CD4-positive, alpha-beta T cell treated with Interleukin-15 for 1 hour (primary cell): ENCODE measurements around the gene ANXA5.
"Not testable (repeated sequence)": the region's sequence is repeated elsewhere in the genome, so short reads cannot be mapped to it uniquely, and the experiment has no call there.

Experiments
- DNase-seq: peaks from one replicate; pipeline ENCODE4 v3.0.0-alpha.2; 2020

ANXA5 gene

GRCh38 chr4:121676345-121677075 lies 20.3 kb downstream of the ANXA5 start:
- DNase-seq, result no peak

DNA sequence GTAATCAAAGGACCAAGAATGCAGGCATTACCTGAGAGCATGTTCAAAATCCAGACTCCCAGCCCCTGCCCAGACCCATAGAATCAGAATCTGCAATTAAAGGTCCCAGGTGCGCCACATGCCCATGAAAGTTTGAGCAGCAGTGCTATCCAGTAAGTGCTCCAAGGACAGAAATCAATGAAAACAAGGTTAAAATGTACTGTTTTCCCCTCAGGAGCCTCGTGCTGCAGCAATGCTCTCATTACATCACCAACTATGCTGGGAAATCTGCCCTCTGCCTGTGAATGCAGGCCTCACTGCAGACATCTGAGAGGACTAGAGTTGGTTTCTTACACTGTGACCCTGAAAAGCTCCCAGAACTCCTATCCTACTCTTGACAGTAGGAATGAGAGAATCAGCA lies 21.1 kb downstream of the ANXA5 start:
- no peak for DNase-seq

- DNase-seq, result no peak
Observed at GRCh38 chr4:121674696-121675095, 22.1 kb downstream of the ANXA5 start.

GRCh38 chr4:121674191-121674590 lies 22.6 kb downstream of the ANXA5 start:
- no peak for DNase-seq

DNA sequence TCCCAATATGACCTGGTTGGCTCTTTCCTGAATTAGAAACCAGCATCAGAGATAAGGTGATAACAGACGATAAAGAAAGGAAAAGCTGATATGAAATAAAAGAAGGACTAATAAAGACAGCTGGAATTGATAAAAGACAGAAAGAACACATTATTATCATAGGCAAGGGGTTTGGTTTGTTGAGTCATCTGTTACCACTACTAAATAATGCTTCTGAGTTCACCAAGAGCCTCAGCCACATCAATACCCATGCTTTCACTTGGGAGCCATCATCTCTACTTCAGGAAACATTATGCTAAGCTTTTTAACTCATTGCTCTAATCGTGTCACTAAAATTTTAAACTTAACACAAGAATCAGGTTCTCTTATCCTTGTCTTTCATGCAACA lies 27.6 kb downstream of the ANXA5 start:
- no peak for DNase-seq

- no peak for DNase-seq
Observed at GRCh38 chr4:121668368-121669162, 28.2 kb downstream of the ANXA5 start.

DNA sequence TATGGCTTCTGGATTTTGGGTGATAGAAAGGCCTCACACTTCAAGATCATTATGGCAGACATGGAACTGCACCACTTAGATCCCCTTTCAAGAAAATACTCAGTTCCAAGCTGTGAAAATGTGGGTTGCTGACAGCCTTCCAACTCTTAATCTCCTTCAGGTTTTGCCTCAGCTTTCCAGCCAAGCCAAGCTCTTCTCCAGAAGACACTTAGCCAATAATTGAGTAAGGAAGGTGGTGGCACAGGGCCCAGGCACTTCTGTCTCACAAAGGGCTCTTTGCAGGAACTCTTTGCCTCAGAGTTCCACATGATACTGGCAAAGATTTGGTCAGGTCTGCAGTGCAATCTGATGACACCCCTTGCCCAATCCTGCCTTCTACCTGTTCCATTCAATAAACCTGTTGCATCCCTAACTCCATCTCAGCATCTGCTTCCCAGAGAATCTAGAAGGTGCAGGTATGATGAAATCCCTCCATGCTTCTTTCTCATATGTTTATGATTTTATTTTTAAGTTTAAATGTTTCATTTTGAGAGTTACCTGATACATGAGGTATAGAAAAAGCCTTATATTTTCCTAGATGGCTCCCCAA lies 30.6 kb downstream of the ANXA5 start:
- no peak for DNase-seq

GRCh38 chr4:121665371-121665770 lies 31.4 kb downstream of the ANXA5 start:
- no peak for DNase-seq

GRCh38 chr4:121662225-121662624 lies 34.6 kb downstream of the ANXA5 start:
- DNase-seq, result no peak

- DNase-seq, result not testable (repeated sequence)
Observed at GRCh38 chr4:121660175-121660933, 36.4 kb downstream of the ANXA5 start.

- no peak for DNase-seq
Observed at GRCh38 chr4:121658125-121658524, 38.7 kb downstream of the ANXA5 start.

DNA sequence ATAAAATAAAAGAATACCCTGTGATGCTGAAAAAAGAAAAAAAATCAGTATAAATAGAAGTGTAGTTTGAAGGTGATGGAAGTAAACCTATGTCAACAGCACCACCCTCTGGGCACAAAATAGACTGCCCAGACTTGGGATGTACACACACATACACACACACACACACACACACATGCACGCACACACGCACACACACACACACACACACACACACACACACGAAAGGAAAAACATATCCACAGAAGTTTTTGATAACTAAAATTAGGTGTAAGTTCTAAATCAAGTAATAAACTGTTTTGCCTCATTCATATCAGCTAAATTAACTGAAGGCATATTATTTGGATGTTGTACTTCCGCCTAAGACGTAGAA lies 40.5 kb downstream of the ANXA5 start:
- DNase-seq, result no peak

- DNase-seq, result no peak
Observed at GRCh38 chr4:121655320-121656268, 41.2 kb downstream of the ANXA5 start.

GRCh38 chr4:121654738-121655137 lies 42.0 kb downstream of the ANXA5 start:
- no peak for DNase-seq

- no peak for DNase-seq
Observed at GRCh38 chr4:121653986-121654385, 42.8 kb downstream of the ANXA5 start.

- DNase-seq, result no peak
Observed at GRCh38 chr4:121653214-121653613, 43.6 kb downstream of the ANXA5 start.

DNA sequence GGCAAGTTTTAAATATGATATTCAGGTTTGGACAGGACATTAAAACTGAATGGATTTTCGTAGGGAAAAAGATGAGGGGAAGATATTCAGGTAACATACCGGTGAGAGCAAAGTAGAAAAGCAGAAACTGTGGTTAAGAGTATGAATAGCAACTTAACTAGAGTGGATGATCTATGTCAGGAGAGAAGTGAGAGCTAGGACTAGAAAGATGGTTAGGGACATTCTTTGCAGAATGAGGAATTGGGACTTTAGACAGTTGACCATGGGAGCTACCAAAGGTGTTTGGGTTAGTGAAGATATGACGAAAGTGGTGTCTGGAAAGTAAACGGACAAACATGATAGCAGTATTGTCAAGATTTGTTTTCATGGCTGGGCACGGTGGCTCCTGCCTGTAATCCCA lies 45.2 kb downstream of the ANXA5 start:
- DNase-seq, result no peak

- DNase-seq, result no peak
Observed at GRCh38 chr4:121650741-121651140, 46.0 kb downstream of the ANXA5 start.

DNA sequence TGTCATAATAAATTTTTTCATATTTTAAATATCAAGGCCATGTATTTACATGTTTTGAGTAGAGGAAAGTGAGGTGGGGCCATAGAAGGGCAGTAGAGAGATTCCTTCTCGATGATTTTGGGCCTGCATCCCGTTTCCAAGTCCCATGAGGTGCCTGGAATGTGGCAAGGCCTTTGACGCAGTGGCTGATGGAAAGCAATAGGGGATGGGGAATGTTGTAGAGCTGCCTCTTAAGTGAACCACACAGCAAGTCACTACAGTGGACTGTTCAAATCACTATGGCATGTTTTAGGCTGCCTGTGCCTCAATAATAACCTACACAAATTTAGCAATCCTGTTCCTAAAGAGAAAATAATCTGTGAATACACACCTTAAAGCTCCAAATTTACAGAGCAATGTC lies 48.3 kb downstream of the ANXA5 start:
- DNase-seq, result no peak

- DNase-seq, result no peak
Observed at GRCh38 chr4:121642876-121643585, 53.7 kb downstream of the ANXA5 start.

- DNase-seq, result no peak
Observed at GRCh38 chr4:121642292-121642691, 54.5 kb downstream of the ANXA5 start.

DNA sequence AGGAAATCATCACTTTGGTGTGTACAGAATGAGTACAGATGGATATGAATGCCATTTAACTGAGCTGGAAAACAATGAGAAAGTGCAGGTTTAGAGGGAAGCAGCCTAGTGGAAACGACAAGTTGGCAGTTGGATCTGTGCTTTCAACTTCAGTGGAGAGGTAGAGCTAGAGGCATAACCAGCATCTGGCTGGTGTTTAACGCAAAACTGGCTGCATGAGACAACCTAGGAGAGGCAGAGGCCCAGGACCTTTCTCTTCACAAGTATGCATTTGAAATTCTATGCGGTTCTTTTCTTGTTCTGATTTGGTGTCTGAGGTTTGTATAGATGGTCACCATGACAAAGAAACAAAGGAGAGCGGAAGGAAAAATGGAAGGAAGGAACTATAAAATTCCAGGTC lies 63.1 kb downstream of the ANXA5 start:
- DNase-seq, result no peak
